GM10847 (cell line): ENCODE measurements around the gene TRIO.

ENCODE experiments used
- POLR2A ChIP-seq: IDR thresholded peaks from 2 replicates; pipeline ENCODE4 v1.6.1; 2011; ENCODE audit not compliant: insufficient read length; ENCODE audit errors: extremely low read depth

Gene TRIO

GRCh38 chr5:14309878-14310531 lies 166.9 kb downstream of the TRIO start:
- TF ChIP-seq POLR2A, result no peak

GRCh38 chr5:14310901-14311300 lies 167.8 kb downstream of the TRIO start:
- TF ChIP-seq POLR2A, result no peak

GRCh38 chr5:14313986-14314690 lies 171.0 kb downstream of the TRIO start:
- TF ChIP-seq POLR2A, result no peak

- no peak for TF ChIP-seq POLR2A
Observed at GRCh38 chr5:14316471-14316870, 173.3 kb downstream of the TRIO start.

- TF ChIP-seq POLR2A, result no peak
Observed at GRCh38 chr5:14319102-14319501, 176.0 kb downstream of the TRIO start.

- TF ChIP-seq POLR2A, result no peak
Observed at GRCh38 chr5:14321936-14322335, 178.8 kb downstream of the TRIO start.

GRCh38 chr5:14322437-14323187 lies 179.5 kb downstream of the TRIO start:
- TF ChIP-seq POLR2A, result no peak

GRCh38 chr5:14323466-14323865 lies 180.3 kb downstream of the TRIO start:
- TF ChIP-seq POLR2A, result no peak

GRCh38 chr5:14325369-14325768 lies 182.2 kb downstream of the TRIO start:
- no peak for TF ChIP-seq POLR2A

GRCh38 chr5:14326035-14326903 lies 183.1 kb downstream of the TRIO start:
- TF ChIP-seq POLR2A, result no peak

- TF ChIP-seq POLR2A, result no peak
Observed at GRCh38 chr5:14327624-14328023, 184.5 kb downstream of the TRIO start.

GRCh38 chr5:14328144-14328543 lies 185.0 kb downstream of the TRIO start:
- no peak for TF ChIP-seq POLR2A

- no peak for TF ChIP-seq POLR2A
Observed at GRCh38 chr5:14330291-14330690, 187.1 kb downstream of the TRIO start.

- TF ChIP-seq POLR2A, result no peak
Observed at GRCh38 chr5:14330729-14331385, 187.7 kb downstream of the TRIO start.

- TF ChIP-seq POLR2A, result no peak
Observed at GRCh38 chr5:14331386-14331781, 188.2 kb downstream of the TRIO start.
